K562 (cell line): Measurements from ENCODE around the gene PRKAR2B. TPM values are rescaled to one million over a fixed set of nuclear protein-coding genes. Genes with fewer than 3 reads are reported as not detected.

ENCODE experiments used
- ARID1B ChIP-seq: fragments of 450-650 bp; IDR thresholded peaks from 2 replicates; pipeline ENCODE4 v1.6.1; 2016; ENCODE audit warnings: antibody characterized with exemption, mild to moderate bottlenecking, inconsistent platforms
- ILK ChIP-seq: fragments of 450-650 bp; IDR thresholded peaks from 2 replicates; pipeline ENCODE4 v1.6.1; 2016; ENCODE audit warnings: missing genetic modification characterization, low read depth, mild to moderate bottlenecking, missing compliant biosample characterization, moderate library complexity, borderline replicate concordance
- KDM5B ChIP-seq: fragments of 200-600 bp; sonication (generic); IDR thresholded peaks from 2 replicates; pipeline ENCODE4 v1.6.1; 2012; ENCODE audit warnings: low read depth, mild to moderate bottlenecking, moderate library complexity, low read length, control low read depth, inconsistent platforms; ENCODE audit not compliant: insufficient replicate concordance
- MAFF ChIP-seq: IDR thresholded peaks from 2 replicates; pipeline ENCODE4 v1.6.1; 2012; ENCODE audit warnings: low read length, improper control_type of control experiment
- MEF2A ChIP-seq: IDR thresholded peaks from 2 replicates; pipeline ENCODE4 v1.6.1; 2011; ENCODE audit warnings: low read depth, mild to moderate bottlenecking, low read length, moderate library complexity; ENCODE audit not compliant: control insufficient read depth
- RBM34 ChIP-seq: fragments of 200-400 bp; formaldehyde crosslinking; IDR thresholded peaks from 2 replicates; pipeline ENCODE4 v1.6.1; 2018; ENCODE audit warnings: low read length, borderline replicate concordance; ENCODE audit not compliant: insufficient read depth
- SIN3A ChIP-seq, 2 experiments: fragments of 150-350 bp in 1 of 2; IDR thresholded peaks; 2 replicates each; pipeline ENCODE4 v1.6.1; 2011 to 2016; ENCODE audit warnings: borderline replicate concordance in 2 of 2, low read depth in 2 of 2, low read length in 2 of 2, mild to moderate bottlenecking in 2 of 2, moderate library complexity in 2 of 2; ENCODE audit not compliant: control insufficient read depth in 1 of 2
- SIX5 ChIP-seq, 2 experiments: IDR thresholded peaks; 2 replicates each; pipeline ENCODE4 v1.6.1; 2011; ENCODE audit warnings: low read length in 2 of 2, borderline replicate concordance in 1 of 2, low read depth in 1 of 2, mild to moderate bottlenecking in 1 of 2, moderate library complexity in 1 of 2; ENCODE audit not compliant: insufficient read depth in 1 of 2
- SREBF1 ChIP-seq: fragments of 150-350 bp; IDR thresholded peaks from 2 replicates; pipeline ENCODE4 v1.6.1; 2014; ENCODE audit warnings: antibody characterized with exemption, low read depth, low read length, borderline replicate concordance
- YBX1 ChIP-seq: fragments of 450-650 bp; IDR thresholded peaks from 2 replicates; pipeline ENCODE4 v1.7.1; 2016; ENCODE audit warnings: mild to moderate bottlenecking
- ZNF239 ChIP-seq: fragments of 250-450 bp; sonication (Bioruptor Pico); IDR thresholded peaks from 2 replicates; pipeline ENCODE4 v1.4.0; 2020; ENCODE audit warnings: mild to moderate bottlenecking
- ZNF444 ChIP-seq: fragments of 250-450 bp; sonication (Bioruptor Pico); IDR thresholded peaks from 2 replicates; pipeline ENCODE4 v1.4.0; 2020; ENCODE audit warnings: mild to moderate bottlenecking, moderate library complexity
- polyA plus RNA-seq, 8 experiments: library from polyadenylated mRNA; depleted of rRNA in 4 of 8; stranded (reverse) in 5 of 8; unstranded in 3 of 8; fragments of >200 nt; fragmentation: Nextera tagmentation in 2 of 8; fragmentation: Illumina TruSeq in 1 of 8; extraction: Ambion mirVana in 2 of 8; extraction: Trizol in 1 of 8; gene quantifications; 2 replicates each; pipeline versions ENCODE4 v1.2.1 to v1.2.3, GENCODE V29; 2011 to 2014; ENCODE audit warnings: inconsistent platforms in 1 of 8, missing spikeins in 1 of 8
- total RNA-seq, 7 experiments: library from RNA; depleted of rRNA in 6 of 7; stranded (reverse); fragments of >200 nt in 6 of 7; fragmentation: Illumina TruSeq in 2 of 7; extraction: Trizol in 2 of 7; gene quantifications; 2 replicates each; pipeline versions ENCODE4 v1.2.1 to v1.2.3, GENCODE V29; 2011 to 2021; ENCODE audit warnings: low replicate concordance in 1 of 7
- TF ChIP-seq, protein P1 (sequence below), 2 experiments: fragments of 450-650 bp; IDR thresholded peaks; 2 replicates each; pipeline ENCODE4 v1.6.1; 2016; ENCODE audit warnings: mild to moderate bottlenecking in 2 of 2, borderline replicate concordance in 1 of 2, low read depth in 1 of 2, moderate library complexity in 1 of 2
- TF ChIP-seq, protein P2 (sequence below): fragments of 250-450 bp; sonication (Bioruptor Pico); IDR thresholded peaks from 2 replicates; pipeline ENCODE4 v1.4.0; 2020
- TF ChIP-seq, protein P3 (sequence below): IDR thresholded peaks from 2 replicates; pipeline ENCODE4 v1.6.1; 2012; ENCODE audit warnings: low read depth, low read length, improper control_type of control experiment, borderline replicate concordance

PRKAR2B gene
- total and polyA plus RNA-seq, 9 of the 15 experiments (the other 6 are each of a cell fraction or from before 2014, with no cell fraction given) = 59.0 to 173 (median 129) TPM

DNA sequence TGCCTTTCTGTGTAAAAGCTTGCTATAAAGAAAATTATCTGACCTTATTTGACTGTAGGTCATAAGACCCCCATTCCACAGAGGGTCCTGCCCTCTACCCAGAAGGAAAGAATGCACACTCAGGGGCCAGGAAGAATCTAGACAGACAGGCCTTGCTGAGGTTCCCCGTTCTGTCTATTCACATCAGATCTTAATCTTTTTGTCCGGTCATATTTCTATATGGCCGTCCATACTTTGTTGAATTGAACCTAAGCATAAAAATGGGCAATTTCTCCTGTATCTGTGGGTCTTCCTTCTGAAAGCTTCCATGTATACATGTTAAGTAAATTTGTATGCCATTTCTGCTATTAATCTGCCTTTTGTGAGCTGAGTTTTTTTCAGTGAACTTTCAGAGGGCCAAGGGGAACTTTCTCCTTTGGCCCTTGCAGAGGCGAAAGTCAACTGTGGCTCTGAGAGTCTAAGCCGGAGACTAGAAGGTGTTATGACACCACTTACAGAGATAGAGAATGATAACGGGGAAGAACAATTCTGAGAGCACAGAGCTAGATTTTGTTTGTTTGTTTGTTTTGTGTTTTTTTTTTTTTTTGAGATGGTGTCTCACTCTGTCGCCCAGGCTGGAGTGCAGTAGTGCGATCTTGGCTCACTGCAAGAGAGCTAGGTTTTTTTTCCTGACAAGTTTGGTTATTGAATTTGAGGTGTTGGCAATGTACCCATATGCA lies 11.6 kb upstream of the PRKAR2B start (continued):
- TF ChIP-seq, protein P1, sequence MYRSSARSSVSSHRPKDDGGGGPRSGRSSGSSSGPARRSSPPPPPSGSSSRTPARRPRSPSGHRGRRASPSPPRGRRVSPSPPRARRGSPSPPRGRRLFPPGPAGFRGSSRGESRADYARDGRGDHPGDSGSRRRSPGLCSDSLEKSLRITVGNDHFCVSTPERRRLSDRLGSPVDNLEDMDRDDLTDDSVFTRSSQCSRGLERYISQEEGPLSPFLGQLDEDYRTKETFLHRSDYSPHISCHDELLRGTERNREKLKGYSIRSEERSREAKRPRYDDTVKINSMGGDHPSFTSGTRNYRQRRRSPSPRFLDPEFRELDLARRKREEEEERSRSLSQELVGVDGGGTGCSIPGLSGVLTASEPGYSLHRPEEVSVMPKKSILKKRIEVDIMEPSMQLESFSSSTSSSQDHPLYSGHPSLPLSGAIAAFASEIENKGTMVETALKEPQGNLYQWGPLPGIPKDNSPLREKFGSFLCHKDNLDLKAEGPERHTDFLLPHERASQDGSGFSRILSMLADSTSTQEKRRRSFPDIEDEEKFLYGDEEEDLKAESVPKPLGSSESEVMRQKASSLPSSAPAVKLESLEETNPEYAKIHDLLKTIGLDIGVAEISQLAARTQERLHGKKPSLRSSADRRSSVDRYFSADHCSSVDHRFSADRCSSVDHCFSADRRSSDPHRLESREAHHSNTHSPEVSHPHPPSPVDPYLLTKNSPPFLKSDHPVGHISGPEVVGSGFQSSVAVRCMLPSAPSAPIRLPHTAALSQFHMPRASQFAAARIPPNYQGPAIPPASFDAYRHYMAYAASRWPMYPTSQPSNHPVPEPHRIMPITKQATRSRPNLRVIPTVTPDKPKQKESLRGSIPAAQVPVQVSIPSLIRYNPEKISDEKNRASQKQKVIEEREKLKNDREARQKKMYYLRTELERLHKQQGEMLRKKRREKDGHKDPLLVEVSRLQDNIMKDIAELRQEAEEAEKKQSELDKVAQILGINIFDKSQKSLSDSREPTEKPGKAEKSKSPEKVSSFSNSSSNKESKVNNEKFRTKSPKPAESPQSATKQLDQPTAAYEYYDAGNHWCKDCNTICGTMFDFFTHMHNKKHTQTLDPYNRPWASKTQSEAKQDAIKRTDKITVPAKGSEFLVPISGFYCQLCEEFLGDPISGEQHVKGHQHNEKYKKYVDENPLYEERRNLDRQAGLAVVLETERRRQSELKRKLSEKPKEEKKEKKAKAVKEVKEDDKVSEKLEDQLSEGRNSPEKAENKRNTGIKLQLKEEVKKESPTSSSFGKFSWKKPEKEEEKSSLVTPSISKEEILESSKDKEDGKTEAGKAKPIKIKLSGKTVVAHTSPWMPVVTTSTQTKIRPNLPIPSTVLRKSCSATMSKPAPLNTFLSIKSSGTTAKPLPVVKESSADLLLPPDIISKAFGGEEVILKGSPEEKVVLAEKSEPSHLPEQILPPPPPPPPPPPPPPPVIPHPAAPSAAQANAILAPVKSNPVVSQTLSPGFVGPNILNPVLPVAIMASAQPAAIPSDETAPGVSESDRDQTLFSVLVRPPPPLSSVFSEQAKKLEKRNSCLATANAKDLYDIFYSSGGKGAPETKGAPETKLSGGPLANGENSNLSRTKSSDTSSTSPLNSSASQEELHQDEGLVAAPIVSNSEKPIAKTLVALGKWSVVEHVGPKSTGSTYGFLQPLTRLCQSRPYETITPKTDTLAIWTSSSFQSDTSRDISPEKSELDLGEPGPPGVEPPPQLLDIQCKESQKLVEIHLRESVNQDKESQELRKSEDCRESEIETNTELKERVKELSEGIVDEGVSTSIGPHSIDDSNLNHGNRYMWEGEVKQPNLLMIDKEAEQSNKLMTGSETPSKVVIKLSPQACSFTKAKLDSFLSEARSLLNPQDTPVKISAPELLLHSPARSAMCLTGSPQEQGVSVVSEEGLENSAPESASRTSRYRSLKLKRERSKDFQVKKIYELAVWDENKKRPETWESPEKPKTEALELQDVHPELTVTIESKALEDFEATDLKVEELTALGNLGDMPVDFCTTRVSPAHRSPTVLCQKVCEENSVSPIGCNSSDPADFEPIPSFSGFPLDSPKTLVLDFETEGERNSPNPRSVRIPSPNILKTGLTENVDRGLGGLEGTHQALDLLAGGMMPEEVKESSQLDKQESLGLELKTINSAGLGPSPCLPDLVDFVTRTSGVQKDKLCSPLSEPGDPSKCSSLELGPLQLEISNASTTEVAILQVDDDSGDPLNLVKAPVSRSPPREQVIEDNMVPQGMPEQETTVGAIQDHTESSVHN (IDR thresholded peaks at IDR 0.05; ENCODE audit: borderline replicate concordance in 1 of 2, low read depth in 1 of 2) = no peak
- TF ChIP-seq, protein P2, sequence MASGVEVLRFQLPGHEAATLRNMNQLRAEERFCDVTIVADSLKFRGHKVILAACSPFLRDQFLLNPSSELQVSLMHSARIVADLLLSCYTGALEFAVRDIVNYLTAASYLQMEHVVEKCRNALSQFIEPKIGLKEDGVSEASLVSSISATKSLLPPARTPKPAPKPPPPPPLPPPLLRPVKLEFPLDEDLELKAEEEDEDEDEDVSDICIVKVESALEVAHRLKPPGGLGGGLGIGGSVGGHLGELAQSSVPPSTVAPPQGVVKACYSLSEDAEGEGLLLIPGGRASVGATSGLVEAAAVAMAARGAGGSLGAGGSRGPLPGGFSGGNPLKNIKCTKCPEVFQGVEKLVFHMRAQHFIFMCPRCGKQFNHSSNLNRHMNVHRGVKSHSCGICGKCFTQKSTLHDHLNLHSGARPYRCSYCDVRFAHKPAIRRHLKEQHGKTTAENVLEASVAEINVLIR (CRISPR knock-in tag) = no peak
- TF ChIP-seq MEF2A (no peak), SREBF1 (no peak), KDM5B (no peak), RBM34 (no peak), ZNF239 (no peak), SIN3A (IDR thresholded peaks at IDR 0.05; ENCODE audit: borderline replicate concordance in 2 of 2, control insufficient read depth in 1 of 2, low read depth in 2 of 2, low read length in 2 of 2) (no peak), ZNF444 (CRISPR knock-in tag) (no peak), MAFF (no peak), ILK (tag) (no peak), YBX1 (no peak), SIX5 (IDR thresholded peaks at IDR 0.05; ENCODE audit: borderline replicate concordance in 1 of 2, insufficient read depth in 1 of 2, low read depth in 1 of 2, low read length in 2 of 2) (no peak), ARID1B (no peak)
- TF ChIP-seq, protein P3, sequence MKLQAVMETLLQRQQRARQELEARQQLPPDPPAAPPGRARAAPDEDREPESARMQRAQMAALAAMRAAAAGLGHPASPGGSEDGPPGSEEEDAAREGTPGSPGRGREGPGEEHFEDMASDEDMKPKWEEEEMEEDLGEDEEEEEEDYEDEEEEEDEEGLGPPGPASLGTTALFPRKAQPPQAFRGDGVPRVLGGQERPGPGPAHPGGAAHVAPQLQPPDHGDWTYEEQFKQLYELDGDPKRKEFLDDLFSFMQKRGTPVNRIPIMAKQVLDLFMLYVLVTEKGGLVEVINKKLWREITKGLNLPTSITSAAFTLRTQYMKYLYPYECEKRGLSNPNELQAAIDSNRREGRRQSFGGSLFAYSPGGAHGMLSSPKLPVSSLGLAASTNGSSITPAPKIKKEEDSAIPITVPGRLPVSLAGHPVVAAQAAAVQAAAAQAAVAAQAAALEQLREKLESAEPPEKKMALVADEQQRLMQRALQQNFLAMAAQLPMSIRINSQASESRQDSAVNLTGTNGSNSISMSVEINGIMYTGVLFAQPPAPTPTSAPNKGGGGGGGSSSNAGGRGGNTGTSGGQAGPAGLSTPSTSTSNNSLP = peak; percentile 26; the same call in 1 of the 2 replicates
